GM19238 (cell line): ENCODE measurements around the gene HLA-DQA1.
"Not testable (repeated sequence)": the region's sequence is repeated elsewhere in the genome, so short reads cannot be mapped to it uniquely, and the experiment has no call there.

Experiments
- DNase-seq: peaks from one replicate; pipeline ENCODE4 v3.0.0; 2011; ENCODE audit warnings: low spot score; ENCODE audit not compliant: insufficient read length

The HLA-DQA1 gene

DNA sequence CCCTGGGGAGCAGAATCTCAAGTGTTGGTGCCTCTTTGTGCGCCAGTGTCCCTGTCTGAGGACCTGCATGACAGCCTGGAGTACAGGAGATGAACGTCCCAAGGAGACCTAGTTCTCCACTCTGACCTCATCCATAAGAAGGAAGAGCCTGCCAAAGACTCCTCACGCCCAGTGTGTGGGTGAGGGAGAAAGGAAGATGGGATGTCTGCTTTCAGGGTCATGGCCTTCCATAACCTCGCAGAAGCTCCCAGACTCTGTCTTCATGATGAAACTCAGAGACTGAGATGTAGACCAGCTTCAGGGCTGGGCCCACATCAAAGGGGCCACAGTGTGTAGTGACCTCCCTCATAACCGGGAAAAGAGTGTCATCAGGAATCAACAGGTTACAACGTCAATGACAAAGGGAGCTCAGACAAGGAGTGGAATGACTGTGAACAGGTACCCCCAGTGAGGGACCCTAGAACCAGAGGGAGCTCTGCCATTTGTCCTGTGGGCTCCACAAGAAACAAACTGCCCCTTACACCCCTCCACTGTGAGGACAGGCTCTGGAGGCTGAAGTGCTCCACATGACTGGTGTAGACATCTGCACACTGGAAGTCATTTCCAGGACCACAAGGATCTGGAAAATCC lies 21.2 kb downstream of the HLA-DQA1 start:
- DNase-seq: no peak

DNA sequence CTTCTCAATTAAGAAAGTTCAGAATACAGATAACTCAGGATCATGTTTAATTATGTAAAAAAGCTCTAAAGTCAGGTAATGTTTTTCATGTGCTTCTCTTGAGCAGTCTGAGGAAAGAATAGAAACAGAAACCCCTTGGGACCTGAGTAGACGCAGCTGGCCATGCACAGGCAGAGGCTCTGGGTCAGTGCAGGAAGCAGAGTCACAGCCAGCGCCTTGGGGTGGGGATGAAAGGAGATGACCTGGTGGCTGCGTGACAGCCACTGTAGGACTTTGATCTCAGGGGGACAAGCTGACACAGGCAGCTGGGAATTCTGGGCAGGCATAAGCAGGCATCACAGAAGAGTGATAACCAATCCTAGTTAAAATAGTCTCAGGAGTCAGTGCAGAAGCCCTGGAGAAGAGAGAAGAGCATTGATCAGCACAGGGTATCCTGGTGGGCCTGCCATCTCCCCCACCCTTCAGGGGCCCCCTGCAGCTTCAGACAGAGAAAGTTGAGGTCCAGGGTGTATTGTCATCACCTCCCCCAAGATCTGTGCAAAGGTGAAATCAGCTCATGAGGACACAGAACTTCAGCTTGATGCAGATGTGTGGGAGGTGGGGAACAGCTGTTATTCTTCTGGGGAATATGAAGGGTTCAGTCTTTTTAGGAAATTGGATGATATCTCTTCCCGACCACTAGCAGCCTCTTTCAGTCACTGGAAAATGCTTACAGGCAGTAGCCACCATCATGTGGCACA lies 22.8 kb downstream of the HLA-DQA1 start:
- DNase-seq: no peak

DNA sequence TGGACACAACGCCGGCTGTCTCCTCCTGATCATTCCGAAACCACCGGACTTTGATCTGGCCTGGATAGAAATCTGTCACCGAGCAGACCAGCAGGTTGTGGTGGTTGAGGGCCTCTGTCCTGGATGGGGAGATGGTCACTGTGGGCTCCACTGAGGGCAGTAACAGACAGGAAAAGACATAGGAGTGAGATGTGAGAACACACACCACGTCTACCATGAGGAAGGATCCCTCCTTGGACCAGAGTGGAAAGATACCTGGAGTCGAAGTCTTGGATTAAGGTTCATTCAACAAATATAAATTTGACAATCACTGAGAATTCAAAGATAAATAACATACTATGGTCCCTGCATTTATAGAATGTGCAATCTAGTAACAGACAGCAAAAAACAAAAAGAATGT lies 24.9 kb downstream of the HLA-DQA1 start:
- DNase-seq: no peak

DNA sequence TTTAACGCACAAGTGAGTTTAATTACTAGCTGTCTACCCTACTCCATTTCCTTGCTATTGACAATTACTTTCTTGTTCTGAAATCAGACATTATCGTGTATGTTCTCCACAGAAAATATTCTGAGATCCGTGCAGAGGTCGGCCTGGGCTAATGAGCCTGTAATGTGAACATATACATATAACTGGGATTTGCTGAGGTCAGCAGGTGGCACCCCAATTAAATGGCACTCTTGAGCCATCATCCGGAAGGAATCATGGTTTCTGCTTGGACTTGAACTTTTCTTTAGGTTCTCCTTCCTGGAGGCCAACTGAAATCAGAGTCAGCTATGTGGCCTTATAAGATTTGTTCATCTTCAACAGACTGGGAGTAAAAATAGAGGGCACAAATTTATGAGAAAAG lies 25.6 kb downstream of the HLA-DQA1 start:
- DNase-seq: no peak

DNA sequence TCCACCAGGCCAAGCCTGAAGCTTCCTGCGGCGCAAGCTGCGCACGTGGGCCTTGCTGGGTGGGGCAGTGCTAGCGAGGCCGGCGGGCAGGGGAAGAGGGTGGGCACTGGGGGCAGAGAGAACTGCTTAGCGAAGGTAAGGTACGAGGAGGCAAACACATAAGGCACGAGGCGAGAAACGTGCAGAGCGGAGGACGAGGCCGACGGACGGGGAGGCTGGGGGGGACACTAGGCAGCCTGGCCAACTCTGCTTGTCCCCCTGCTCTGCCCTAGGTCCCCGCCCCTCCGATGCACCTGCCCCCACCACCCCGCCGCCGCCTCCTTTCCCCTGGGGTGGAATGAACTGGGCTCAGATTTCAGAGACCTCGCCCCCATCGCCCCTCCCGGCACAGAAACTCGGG lies 27.1 kb downstream of the HLA-DQA1 start:
- no peak for DNase-seq

DNA sequence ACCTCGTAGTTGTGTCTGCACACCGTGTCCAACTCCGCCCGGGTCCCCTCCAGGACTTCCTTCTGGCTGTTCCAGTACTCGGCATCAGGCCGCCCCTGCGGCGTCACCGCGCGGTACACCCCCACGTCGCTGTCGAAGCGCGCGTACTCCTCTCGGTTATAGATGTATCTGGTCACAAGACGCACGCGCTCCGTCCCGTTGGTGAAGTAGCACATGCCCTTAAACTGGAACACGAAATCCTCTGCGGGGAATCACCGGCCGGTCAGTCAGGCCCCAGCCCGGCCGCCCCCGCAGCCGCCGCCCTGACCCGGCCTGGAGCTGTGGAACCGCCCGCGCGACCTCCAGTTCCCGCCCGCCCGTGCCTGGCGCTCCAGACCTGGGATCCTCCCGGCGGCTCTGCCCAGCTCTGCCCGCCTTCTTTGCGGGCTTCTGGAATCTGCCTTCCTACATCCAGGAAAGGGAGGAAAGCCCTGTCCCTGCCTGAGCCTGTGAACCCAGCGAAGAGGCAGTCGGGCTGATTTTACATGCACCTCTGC lies 27.7 kb downstream of the HLA-DQA1 start:
- no peak for DNase-seq

DNA sequence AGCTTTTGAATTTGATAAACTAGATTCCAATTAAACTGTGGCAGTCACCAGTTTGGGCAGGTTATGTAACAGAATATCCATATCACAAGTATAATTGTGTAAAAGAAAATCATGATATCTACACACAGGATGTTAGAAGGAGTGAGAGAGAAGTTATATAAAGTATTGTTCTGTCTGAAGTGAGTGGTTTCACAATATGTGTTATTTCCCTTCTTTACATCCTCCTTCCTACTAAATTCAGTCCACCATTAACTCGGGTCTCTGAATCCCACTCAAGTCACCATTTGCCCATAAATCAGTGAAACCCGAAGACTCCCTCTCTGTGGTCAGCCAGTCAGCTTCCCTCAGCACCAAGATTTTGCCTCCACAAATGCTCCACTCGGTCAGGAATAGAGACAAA lies 28.5 kb downstream of the HLA-DQA1 start:
- DNase-seq: no peak

DNA sequence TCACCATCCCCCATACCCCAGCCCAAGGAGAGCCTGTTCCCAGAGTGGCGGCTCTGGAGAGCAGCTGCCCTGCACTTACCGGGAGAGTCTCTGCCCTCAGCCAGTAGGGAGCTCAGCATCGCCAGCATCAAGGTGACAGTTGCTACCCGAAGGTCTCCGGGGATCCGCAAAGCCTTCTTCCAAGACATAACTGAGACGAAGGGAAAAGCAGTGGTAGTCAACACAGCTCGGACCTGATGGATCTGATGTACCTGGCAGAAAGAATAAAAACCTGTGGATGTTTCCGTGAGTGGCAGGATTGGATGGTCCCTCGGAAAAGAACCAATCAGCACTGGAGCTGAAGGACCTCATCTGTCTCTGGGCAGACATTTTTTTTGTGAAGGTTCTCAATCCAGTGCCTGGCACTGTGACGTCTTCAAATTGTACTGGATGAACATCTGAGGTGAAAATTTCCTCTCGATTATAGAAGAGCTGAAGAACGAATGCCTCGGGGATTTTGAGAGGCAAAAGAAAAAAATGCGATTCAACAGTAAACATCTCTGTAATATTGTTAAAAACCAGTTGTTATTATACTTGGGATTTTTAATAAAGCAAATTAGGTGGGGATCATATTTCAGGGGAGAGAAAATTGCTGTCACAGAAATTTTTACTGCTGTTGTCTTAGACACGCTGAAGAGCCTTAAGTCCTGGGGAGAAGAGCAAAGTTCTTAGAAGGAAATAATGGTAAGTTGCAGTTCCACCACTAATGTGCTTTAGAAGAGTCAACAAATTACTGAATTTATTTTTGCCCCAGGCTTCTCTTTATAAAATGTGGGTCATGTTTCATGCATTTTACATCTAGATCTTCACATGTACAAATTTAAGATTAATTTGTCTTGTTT lies 29.5 kb downstream of the HLA-DQA1 start, which contains the start of gene HLA-DQB1:
Gene HLA-DQB1 (minus strand): TSS at position 238 of the 881 bp plus-strand sequence. CDS start 50 bp downstream, at position 188.
- peak; percentile 75 for DNase-seq

DNA sequence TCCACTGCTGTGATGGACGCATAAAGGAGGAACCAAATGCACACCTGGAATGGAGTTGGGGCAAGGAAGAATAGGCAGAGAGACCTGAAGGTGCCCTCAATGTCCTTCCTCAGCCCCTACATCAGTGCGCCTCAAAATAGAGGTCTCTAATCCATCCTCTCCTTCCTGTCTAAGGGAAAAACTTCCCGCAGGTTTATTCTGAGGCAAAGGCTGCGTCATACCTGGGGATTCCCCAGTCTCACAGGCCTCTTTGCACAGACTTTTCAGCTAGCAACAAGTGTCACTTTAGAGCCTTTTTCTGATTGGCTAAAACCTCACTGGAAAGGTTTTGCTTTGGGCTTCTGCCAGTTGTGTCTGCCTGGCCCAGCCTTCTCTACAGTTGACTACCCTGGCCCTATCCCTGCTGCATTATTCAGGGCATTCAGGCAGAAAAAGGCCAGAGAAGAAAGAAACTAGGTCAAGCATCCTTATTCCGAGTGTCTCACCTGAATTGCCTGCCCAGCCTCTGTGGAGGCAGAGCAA lies 31.1 kb downstream of the HLA-DQA1 start:
- peak; percentile 56 for DNase-seq

DNA sequence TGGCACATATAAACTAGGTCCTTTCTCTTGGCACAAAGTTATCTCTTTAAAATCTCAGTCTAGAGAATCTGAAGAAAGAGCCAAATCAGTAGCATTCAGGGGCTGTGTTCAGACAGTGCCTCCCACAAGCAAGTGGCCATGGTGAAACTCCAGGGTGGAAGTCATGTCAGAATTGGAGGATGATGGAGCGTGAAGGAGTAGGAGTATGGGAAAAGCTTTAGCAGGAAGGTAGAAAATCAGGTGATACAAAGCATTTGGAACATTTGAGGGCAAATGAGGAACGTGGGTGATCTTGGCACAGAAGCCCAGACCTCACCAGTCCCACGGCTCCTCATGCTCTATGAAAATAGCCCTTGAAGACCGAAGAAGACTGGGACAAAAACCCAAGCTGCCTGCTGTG lies 32.0 kb downstream of the HLA-DQA1 start:
- DNase-seq: no peak

DNA sequence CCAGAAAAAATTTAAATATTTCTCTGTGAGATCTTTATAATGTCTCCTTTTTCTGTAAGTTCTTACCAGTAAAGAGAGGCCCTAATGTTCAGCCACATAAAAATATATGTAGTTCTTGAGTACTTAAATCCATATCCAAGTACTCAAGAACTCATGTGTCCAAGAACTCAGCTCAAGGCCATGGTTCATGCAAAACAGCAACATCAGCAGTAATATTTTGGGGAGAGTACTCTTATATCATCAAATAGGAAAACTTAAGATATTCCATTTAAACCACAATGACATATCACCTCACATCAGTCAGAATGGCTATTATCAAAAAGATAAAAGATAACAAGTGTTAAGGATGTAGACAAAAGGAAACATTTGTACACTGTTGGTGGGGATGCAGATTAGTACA lies 32.7 kb downstream of the HLA-DQA1 start:
- no peak for DNase-seq

DNA sequence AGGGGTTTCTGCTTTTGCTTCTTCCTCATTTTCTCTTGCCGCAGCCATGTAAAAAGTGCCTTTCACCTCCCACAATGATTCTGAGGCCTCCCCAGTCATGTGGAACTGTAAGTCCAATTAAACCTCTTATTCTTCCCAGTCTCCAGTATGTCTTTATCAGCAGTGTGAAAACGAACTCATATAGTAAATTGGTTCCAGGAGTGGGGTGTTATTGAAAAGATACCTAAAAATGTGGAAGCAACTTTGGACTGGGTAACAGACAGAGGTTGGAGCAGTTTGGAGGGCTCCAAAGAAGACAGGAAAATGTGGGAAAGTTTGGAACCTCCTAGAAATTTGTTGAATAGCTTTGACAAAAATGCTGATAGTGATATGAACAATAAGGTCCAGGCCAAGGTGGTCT lies 34.7 kb downstream of the HLA-DQA1 start:
- DNase-seq: not testable (repeated sequence)

DNA sequence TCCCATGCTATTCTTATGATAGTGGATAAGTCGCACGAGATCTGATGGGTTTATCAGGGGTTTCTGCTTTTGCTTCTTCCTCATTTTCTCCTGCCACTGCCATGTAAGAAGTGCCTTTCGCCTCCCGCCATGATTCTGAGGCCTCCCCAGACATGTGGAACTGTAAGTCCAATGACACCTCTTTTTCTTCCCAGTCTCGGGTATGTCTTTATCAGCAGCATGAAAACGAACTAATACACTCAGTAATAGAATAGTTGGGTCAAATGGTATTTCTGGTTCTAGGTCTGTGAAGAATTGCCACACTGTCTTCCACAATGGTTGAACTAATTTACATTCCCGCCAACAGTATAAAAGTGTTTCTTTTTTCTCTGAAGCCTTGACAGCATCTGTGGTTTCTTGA lies 36.9 kb downstream of the HLA-DQA1 start:
- not testable (repeated sequence) for DNase-seq

DNA sequence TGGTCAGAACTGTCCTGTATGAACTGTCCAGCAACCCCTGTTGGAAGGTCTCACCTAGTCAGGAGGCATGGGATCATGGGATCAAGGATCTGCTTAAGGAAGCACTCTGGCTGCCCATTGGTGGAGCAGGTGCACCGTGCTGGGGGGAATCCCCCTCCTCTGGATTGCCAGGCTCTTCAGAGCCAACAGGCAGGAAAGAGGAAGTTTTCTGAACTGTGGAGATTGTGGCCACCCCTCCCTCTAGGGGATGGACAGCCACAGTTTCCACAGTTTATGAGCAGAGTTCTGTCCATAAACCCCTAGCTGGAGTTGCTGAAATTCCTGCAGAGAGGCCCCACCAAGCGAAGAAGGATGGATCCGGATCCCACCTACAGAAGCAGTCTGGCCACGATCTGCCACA lies 42.3 kb downstream of the HLA-DQA1 start:
- DNase-seq: no peak

DNA sequence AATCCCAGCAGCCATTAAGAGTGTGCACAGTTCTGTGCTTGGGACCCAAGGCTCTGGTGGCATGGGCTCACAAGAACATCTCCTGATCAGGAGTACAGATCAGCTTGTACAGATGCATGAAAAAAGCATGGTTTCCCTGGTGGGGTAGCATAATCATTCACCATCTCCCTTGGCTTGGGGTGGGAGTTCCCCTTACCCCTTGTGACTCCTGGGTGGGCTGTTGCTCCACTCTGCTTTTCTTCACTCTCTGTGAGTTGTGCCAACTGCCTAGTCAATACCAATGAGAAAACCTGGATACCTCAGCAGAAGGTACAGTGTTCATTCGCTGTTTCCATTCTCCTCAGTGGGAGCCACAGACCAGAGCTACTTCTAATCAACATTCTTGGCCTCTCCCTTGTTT lies 42.8 kb downstream of the HLA-DQA1 start:
- DNase-seq: no peak

DNA sequence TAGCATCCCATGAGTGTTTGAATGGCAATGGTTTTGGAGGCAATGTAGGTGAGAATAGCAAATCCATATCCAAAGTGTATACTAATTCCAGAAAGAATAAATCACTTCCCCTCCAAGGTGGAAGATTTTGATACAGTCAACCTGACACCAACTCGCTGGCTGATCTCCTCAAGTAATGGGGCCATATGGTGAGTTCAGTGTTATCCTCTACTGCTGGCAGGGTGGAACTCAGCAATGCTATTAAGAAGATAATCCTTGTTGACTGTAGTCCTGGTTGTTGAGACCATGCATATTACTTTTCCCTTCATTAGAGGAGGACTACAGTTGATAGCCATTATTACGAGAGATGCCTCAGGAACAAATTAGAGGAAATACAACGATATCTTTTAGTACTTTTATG lies 47.0 kb downstream of the HLA-DQA1 start:
- DNase-seq: no peak

DNA sequence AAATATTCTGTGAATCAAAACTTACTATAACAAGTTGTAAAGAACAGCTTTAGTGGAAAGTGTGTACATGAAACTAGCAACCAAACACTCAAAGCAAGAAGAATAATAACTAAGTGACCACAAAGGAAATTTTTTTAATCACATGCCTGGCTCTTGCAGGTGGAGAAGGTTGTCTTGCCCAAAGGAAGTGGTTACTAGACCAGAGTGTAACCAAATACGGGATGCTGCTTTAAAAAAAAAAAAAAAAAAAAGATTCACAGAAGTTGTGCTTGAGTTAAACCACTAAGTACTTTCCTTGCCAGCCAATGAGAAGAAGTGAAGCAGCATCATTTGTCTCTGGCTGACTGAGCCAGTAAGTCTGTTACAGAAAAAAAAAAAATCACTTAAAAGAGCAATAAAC lies 48.4 kb downstream of the HLA-DQA1 start:
- DNase-seq: no peak

DNA sequence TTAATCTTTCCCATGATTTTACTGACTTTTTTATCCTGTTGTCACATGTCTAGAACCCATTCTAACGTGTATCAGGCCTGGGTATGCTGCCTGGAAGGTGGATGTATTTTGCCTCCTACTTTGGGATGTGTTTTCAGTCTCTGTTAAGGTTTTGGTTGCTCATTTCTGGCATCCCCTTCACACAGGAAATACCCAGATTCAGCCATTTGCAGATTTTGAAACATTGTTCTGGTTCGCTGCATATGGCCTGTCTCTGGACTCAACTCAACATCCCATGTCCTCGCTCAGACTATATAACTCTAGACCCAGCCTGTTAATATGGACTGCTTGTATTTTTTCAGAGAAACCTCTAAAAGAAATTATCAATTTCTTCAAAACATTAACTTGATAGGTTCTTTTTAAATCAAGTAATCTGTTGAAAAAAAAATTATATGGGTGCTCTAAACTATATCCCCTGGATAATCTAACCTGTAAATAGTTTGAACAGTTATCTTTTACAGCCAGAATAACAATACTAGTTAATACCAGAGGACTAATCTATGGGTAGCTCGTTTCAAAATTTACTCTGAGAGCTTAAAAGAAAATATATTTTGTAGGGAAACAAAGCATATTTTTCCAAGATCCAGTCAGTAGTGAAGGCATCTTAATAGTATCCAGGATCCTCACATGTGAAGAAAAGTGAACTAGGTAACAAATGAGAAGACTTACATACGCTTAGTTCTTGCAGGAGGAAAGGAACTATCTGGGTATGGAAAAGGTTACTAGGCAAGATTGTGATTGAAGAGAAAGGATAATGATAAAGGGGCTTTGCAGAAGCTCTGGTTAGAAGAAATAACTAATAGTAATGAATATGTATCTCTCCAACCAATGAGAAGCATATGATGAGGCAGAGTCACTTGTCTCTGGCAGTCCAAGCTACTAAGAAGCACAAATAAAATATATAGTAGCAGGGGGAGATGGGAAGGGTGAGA lies 52.6 kb downstream of the HLA-DQA1 start:
- no peak for DNase-seq

DNA sequence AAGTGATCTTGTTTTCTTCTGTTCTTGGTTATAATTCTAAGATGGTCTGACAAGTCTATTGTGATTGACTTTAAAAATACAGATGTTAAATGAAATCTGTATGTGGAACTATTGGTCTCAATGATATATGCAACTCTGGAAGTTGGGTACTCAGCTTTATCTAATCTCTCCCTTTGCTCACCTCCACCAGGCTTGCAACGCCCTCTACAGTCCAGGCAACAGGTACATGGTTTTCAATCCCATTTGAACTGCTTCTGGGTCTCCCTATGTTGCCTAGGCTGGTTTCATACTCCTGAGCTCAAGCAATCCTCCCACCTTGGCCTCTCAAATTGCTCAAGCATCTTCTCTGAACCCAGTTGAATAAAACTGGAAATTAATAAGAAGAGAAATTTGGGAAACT lies 54.8 kb downstream of the HLA-DQA1 start:
- no peak for DNase-seq
